Body of pancreas (tissue), 4 donors: ENCODE measurements around the gene TEX9. TPM values are rescaled to one million over a fixed set of nuclear protein-coding genes. Genes with fewer than 3 reads are reported as not detected.

ENCODE experiments used
- ATAC-seq: fragments of 150-250 bp; one replicate; pipeline ENCODE4 v1.9.1; 2016
- DNase-seq, 4 donors: peaks; one replicate each; pipeline ENCODE4 v3.0.0-alpha.2; 2019
- H3K27ac ChIP-seq, 4 donors: fragments of 200-600 bp; sonication (generic); 1 replicate in 3 of 4; 2 replicates in 1 of 4; pipeline versions ENCODE4 v1.5.1 to v1.6.1; 2016 to 2019; ENCODE audit warnings: mild to moderate bottlenecking in 1 of 4, mixed read lengths in 1 of 4, moderate library complexity in 1 of 4
- H3K27me3 ChIP-seq, 2 donors: fragments of 200-600 bp; sonication (generic); one replicate each; pipeline ENCODE4 v1.6.0; 2016; ENCODE audit warnings: mild to moderate bottlenecking in 1 of 2
- H3K36me3 ChIP-seq, 2 donors: fragments of 200-600 bp; sonication (generic); replicated peaks in 1 of 2; 2 replicates each; pipeline ENCODE4 v1.5.1; 2016; ENCODE audit warnings: low read depth in 2 of 2; ENCODE audit not compliant: insufficient read depth in 1 of 2
- H3K4me1 ChIP-seq: fragments of 200-600 bp; sonication (generic); one replicate; pipeline ENCODE4 v1.6.0; 2016
- H3K4me3 ChIP-seq, 2 donors: fragments of 200-600 bp; sonication (generic); 1 replicate in 1 of 2; 2 replicates in 1 of 2; pipeline ENCODE4 v1.5.1; 2016 to 2019
- H3K9me3 ChIP-seq, 3 donors: fragments of 200-600 bp; sonication (generic); 1 replicate in 2 of 3; 2 replicates in 1 of 3; pipeline ENCODE4 v1.5.1; 2016
- POLR2A ChIP-seq, 3 donors: fragments of 450-650 bp; IDR thresholded peaks; one replicate each; pipeline ENCODE4 v1.6.1; 2016; ENCODE audit warnings: antibody characterized with exemption in 3 of 3, mild to moderate bottlenecking in 2 of 3
- WGBS, 2 donors: methylation state at CpG; one replicate each; pipeline ENCODE4 v1.1.5; 2017; 5-methylcytosine and 5-hydroxymethylcytosine counted together
- intact Hi-C: fragments of 100-400 bp; cut with DNase I; formaldehyde crosslinking; loops from one replicate; pipeline ENCODE4 v1.15.1; 2023
- total RNA-seq, 2 donors: library from RNA; depleted of rRNA; stranded (reverse); fragments of >200 nt; gene quantifications; one replicate each; pipeline ENCODE4 v1.1.0, GENCODE V29; 2016
- TF ChIP-seq, protein P1 (sequence below), 7 experiments: fragments of 450-650 bp in 4 of 7; fragments of 200-600 bp in 3 of 7; sonication (generic) in 3 of 7; IDR thresholded peaks; one replicate each; pipeline ENCODE4 v1.5.1; 2016 to 2019; ENCODE audit warnings: antibody characterized with exemption in 7 of 7

The TEX9 gene
- total RNA-seq, 2 donors from 2014 or later, result 7.5 to 7.9 TPM

DNA sequence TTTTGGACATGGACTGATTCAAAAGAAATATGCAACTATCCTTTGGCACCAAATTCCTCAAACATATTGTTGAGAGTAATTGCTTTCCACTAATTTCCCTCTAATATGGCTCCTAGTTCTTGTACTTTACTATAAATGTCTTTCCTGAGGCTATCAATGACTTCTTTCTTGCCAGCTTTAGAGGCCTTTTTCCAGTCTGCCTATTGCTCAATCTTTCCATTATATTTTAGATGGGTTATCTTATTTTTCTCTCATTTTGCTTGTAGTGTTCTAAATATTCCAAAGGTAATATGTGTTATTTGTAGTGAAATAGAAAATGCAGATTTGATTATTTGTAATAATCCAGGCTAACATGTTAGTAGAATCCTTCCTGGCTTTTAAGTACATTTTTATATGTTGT, 11.5 kb upstream of the TEX9 start:
- DNase-seq (no peak), ATAC-seq (no peak)
- Histone ChIP-seq H3K4me3 (no peak overlapping the region), H3K27me3 (no peaks in the 10 kb centered on the region), H3K36me3 (no peaks in the 10 kb centered on the region), H3K9me3 (no peaks in the 10 kb centered on the region), H3K4me1 (no peaks in the 10 kb centered on the region), H3K27ac (no peak overlapping the region)
- intact Hi-C loops, result no loop called here
- TF ChIP-seq, protein P1, sequence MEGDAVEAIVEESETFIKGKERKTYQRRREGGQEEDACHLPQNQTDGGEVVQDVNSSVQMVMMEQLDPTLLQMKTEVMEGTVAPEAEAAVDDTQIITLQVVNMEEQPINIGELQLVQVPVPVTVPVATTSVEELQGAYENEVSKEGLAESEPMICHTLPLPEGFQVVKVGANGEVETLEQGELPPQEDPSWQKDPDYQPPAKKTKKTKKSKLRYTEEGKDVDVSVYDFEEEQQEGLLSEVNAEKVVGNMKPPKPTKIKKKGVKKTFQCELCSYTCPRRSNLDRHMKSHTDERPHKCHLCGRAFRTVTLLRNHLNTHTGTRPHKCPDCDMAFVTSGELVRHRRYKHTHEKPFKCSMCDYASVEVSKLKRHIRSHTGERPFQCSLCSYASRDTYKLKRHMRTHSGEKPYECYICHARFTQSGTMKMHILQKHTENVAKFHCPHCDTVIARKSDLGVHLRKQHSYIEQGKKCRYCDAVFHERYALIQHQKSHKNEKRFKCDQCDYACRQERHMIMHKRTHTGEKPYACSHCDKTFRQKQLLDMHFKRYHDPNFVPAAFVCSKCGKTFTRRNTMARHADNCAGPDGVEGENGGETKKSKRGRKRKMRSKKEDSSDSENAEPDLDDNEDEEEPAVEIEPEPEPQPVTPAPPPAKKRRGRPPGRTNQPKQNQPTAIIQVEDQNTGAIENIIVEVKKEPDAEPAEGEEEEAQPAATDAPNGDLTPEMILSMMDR (IDR thresholded peaks at IDR 0.05), result no peak
- no peak for TF ChIP-seq POLR2A (IDR thresholded peaks at IDR 0.05)

DNA sequence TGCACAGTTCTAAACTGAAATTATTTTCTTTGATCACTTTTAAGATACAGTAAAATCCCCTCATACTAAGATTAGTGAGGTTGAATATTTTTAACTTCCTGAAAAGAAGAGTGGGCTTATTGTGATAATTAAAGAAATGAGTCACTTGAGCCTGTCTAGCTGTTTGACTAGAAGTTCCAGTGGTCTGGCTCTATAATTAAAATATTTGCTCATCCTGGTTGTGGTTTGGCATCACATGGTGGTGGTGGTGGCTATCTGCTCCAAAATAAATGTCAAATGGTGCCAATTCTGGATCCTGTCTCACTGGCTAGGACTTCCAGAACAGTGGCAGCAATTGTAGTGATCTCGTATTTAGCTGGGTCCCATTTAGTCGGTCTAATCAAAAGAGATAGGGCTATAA, 8.6 kb upstream of the TEX9 start:
- Histone ChIP-seq H3K27me3 (no peaks in the 10 kb centered on the region), H3K4me3 (no peak overlapping the region), H3K36me3 (no peaks in the 10 kb centered on the region), H3K9me3 (no peaks in the 10 kb centered on the region), H3K4me1 (no peaks in the 10 kb centered on the region), H3K27ac (no peak overlapping the region)
- TF ChIP-seq POLR2A (IDR thresholded peaks at IDR 0.05), result no peak
- TF ChIP-seq, protein P1 (IDR thresholded peaks at IDR 0.05), result no peak
- WGBS, 2 donors, result 70 to 71% methylated on average over 2 of the region's 2 CpGs
- ATAC-seq, result no peak
- intact Hi-C loops, result no loop called here
- no peak for DNase-seq

DNA sequence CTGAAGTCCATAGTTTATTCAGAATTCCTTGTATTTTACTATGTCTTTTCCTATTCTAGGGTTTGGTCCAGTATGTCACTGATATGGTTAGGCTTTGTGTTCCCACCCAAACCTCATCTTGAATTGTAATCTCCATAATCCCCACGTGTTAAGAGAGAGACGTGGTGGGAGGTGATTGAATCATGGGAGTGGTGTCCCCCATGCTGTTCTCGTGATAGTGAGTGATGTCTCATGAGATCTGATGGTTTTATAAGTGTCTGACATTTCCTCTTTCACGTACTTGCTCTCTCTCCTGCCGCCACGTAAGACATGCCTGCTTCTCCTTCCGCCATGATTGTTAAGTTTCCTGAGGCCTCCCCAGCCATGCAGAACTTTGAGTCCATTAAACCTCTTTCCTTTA, 6.6 kb upstream of the TEX9 start:
- Histone ChIP-seq H3K4me3 (no peak overlapping the region), H3K9me3 (no peaks in the 10 kb centered on the region), H3K27ac (no peak overlapping the region), H3K4me1 (no peaks in the 10 kb centered on the region), H3K36me3 (no peaks in the 10 kb centered on the region), H3K27me3 (no peaks in the 10 kb centered on the region)
- 75 to 80% methylated on average over 7 of the region's 7 CpGs for WGBS, 2 donors
- DNase-seq (no peak), ATAC-seq (no peak)
- intact Hi-C loops, result no loop called here
- TF ChIP-seq, protein P1 (IDR thresholded peaks at IDR 0.05), result no peak
- no peak for TF ChIP-seq POLR2A (IDR thresholded peaks at IDR 0.05)

DNA sequence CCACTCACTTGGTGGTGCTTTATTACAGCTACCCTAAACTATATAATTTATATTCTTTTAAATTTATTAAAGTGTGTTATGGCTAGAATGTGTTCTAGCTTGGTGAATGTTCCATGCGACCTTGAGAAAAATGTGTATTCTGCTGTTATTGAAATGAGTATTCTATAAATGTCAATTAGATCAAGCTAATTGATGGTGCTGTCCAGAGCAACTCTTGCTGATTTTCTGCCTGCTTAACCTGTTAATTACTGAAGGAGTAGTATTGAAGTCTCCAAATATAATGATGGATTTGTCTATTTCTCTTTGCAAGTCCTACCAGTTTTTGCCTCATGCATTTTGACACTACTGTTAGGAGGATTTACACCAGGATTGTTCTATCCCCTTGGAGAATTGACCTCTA, 3.2 kb upstream of the TEX9 start:
- Histone ChIP-seq H3K4me1 (peaks cover 14% of the 10 kb centered on the region), H3K36me3 (no peaks in the 10 kb centered on the region), H3K4me3 (no peak overlapping the region), H3K27me3 (no peaks in the 10 kb centered on the region), H3K9me3 (no peaks in the 10 kb centered on the region), H3K27ac (no peak overlapping the region)
- TF ChIP-seq, protein P1 (IDR thresholded peaks at IDR 0.05), result no peak
- no peak for TF ChIP-seq POLR2A (IDR thresholded peaks at IDR 0.05)
- ATAC-seq, result no peak
- intact Hi-C loops, result no loop called here
- no peak for DNase-seq
- WGBS, 2 donors, result 58 to 68% methylated on average over 1 of the region's 1 CpG

DNA sequence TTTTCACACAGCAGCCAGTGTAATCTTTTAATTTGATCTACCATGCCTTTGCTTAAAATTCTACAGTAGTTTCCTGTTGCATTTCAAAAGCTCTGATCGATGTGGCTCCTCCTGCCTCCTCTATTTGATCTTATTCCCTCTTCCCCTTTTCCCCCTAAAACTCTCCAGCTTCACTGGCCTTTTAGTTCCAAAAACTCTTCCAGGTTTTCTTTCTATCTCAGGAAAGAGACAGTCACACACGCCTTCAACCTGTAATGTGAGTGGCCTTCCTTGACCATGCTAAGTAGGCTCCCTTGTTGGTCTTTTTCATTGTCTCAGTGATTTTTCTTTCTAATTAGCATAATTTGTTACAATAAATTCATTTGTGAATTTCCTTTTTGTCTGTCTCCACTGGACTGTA, 985 bp downstream of the TEX9 start:
- 14 to 20% methylated on average over 2 of the region's 2 CpGs for WGBS, 2 donors
- no peak for TF ChIP-seq POLR2A (IDR thresholded peaks at IDR 0.05)
- TF ChIP-seq, protein P1 (IDR thresholded peaks at IDR 0.05), result no peak
- intact Hi-C loops, result no loop called here
- no peak overlapping the region for H3K27ac ChIP-seq
- no peaks in the 10 kb centered on the region for H3K36me3 ChIP-seq
- no peak overlapping the region for H3K4me3 ChIP-seq
- no peaks in the 10 kb centered on the region for H3K27me3 ChIP-seq
- DNase-seq (no peak), ATAC-seq (no peak)
- H3K4me1 ChIP-seq, result peaks cover 14% of the 10 kb centered on the region
- H3K9me3 ChIP-seq, result no peaks in the 10 kb centered on the region
